Astrocyte (in vitro differentiated cells and primary cell): ENCODE results near the gene DNASE1L2. TPM values are rescaled to one million over a fixed set of nuclear protein-coding genes. Genes with fewer than 3 reads are reported as not detected.

Source experiments
- DNase-seq: peaks from one replicate; pipeline ENCODE4 v3.0.0-alpha.2; 2010; ENCODE audit warnings: low read depth
- FAIRE-seq: peaks from 2 replicates; lab custom pipeline; 2011; peaks lifted over from hg19 to GRCh38; lab: Jason Lieb, UNC
- H2AFZ ChIP-seq: 2 replicates; pipeline ENCODE4 v1.6.0; 2012; ENCODE audit warnings: low read depth, low read length, inconsistent platforms
- H3K27ac ChIP-seq: 2 replicates; pipeline ENCODE4 v1.5.1; 2011; ENCODE audit warnings: low read depth, low read length, inconsistent platforms
- H3K27me3 ChIP-seq: 2 replicates; pipeline ENCODE4 v1.6.0; 2011; ENCODE audit warnings: low read length, inconsistent platforms; ENCODE audit not compliant: insufficient read depth
- H3K36me3 ChIP-seq: 2 replicates; pipeline ENCODE4 v1.5.1; 2011; ENCODE audit warnings: low read length, inconsistent platforms; ENCODE audit not compliant: insufficient read depth
- H3K4me1 ChIP-seq: 2 replicates; pipeline ENCODE4 v1.5.1; 2011; ENCODE audit warnings: low read length, inconsistent platforms; ENCODE audit not compliant: insufficient read depth
- H3K4me2 ChIP-seq: 2 replicates; pipeline ENCODE4 v1.6.0; 2012; ENCODE audit warnings: low read length, inconsistent platforms
- H3K4me3 ChIP-seq: 2 replicates; pipeline ENCODE4 v1.5.1; 2011; ENCODE audit warnings: low read depth, mild to moderate bottlenecking, low read length, inconsistent platforms; ENCODE audit not compliant: insufficient read depth
- H3K79me2 ChIP-seq: 2 replicates; pipeline ENCODE4 v1.6.0; 2012; ENCODE audit warnings: mild to moderate bottlenecking, low read length, inconsistent platforms; ENCODE audit not compliant: insufficient read depth
- H3K9ac ChIP-seq: 2 replicates; pipeline ENCODE4 v1.6.0; 2012; ENCODE audit warnings: mild to moderate bottlenecking, low read length, inconsistent platforms
- H3K9me3 ChIP-seq: 2 replicates; pipeline ENCODE4 v1.5.1; 2012; ENCODE audit warnings: low read depth, mild to moderate bottlenecking, low read length, inconsistent platforms; ENCODE audit not compliant: insufficient read depth
- H4K20me1 ChIP-seq: 2 replicates; pipeline ENCODE4 v1.6.0; 2012; ENCODE audit warnings: low read length, inconsistent platforms; ENCODE audit not compliant: insufficient read depth
- H3K27ac Mint-ChIP-seq: one replicate; pipeline ENCODE4 v1.8.0; 2021; ENCODE audit warnings: mild to moderate bottlenecking, mixed read lengths; ENCODE audit not compliant: unreplicated experiment
- H3K27me3 Mint-ChIP-seq: one replicate; pipeline ENCODE4 v1.8.0; 2021; ENCODE audit warnings: low read depth, mixed read lengths; ENCODE audit not compliant: unreplicated experiment
- H3K36me3 Mint-ChIP-seq: one replicate; pipeline ENCODE4 v1.8.0; 2021; ENCODE audit warnings: low read depth, mixed read lengths; ENCODE audit not compliant: unreplicated experiment
- H3K4me1 Mint-ChIP-seq: one replicate; pipeline ENCODE4 v1.8.0; 2021; ENCODE audit warnings: low read depth, mixed read lengths; ENCODE audit not compliant: unreplicated experiment
- H3K4me3 Mint-ChIP-seq: one replicate; pipeline ENCODE4 v1.8.0; 2021; ENCODE audit warnings: mild to moderate bottlenecking, moderate library complexity, mixed read lengths; ENCODE audit not compliant: unreplicated experiment
- H3K9me3 Mint-ChIP-seq: one replicate; pipeline ENCODE4 v1.8.0; 2021; ENCODE audit warnings: mild to moderate bottlenecking, mixed read lengths; ENCODE audit not compliant: unreplicated experiment
- CTCF ChIP-seq: IDR thresholded peaks from 2 replicates; pipeline ENCODE4 v1.5.1; 2011; ENCODE audit warnings: low read depth, mild to moderate bottlenecking, inconsistent platforms, low read length, moderate library complexity; ENCODE audit not compliant: insufficient read depth
- EZH2 ChIP-seq: IDR thresholded peaks from 2 replicates; pipeline ENCODE4 v1.6.1; 2012; ENCODE audit warnings: mild to moderate bottlenecking, low read length, inconsistent platforms; ENCODE audit not compliant: insufficient read depth
- total RNA-seq: library from RNA; stranded (reverse); gene quantifications from 2 replicates; pipeline ENCODE4 v1.2.1, GENCODE V29; 2021

The DNASE1L2 gene
- total RNA-seq, 1 donor from 2014 or later: 1.3 TPM

- Histone ChIP-seq H3K9me3 (no peaks in the 10 kb centered on the region), H3K36me3 (no peaks in the 10 kb centered on the region), H3K4me1 (peaks cover 27% of the 10 kb centered on the region), H3K27me3 (no peaks in the 10 kb centered on the region), H4K20me1 (peaks cover 30% of the 10 kb centered on the region), H3K79me2 (peaks cover 47% of the 10 kb centered on the region), H3K4me3 (no peak overlapping the region), H2AFZ (no peak overlapping the region), H3K9ac (no peak overlapping the region), H3K4me2 (no peak overlapping the region), H3K27ac (no peak overlapping the region)
- FAIRE-seq: no peak
- Mint-ChIP-seq H3K27ac (no peak overlapping the region), H3K4me3 (no peak overlapping the region), H3K36me3 (peaks cover 4% of the 10 kb centered on the region), H3K27me3 (no peaks in the 10 kb centered on the region), H3K9me3 (no peaks in the 10 kb centered on the region), H3K4me1 (peaks cover 17% of the 10 kb centered on the region)
- TF ChIP-seq EZH2: no peak
- DNase-seq: no peak
Observed at GRCh38 chr16:2209258-2210008, 26.8 kb upstream of the DNASE1L2 start.

GRCh38 chr16:2210009-2210332, 26.3 kb upstream of the DNASE1L2 start:
- Histone ChIP-seq H3K4me3 (no peak overlapping the region), H3K4me1 (peaks cover 24% of the 10 kb centered on the region), H3K79me2 (peaks cover 48% of the 10 kb centered on the region), H3K36me3 (no peaks in the 10 kb centered on the region), H2AFZ (no peak overlapping the region), H3K27ac (no peak overlapping the region), H4K20me1 (peaks cover 30% of the 10 kb centered on the region), H3K27me3 (no peaks in the 10 kb centered on the region), H3K4me2 (no peak overlapping the region), H3K9me3 (no peaks in the 10 kb centered on the region), H3K9ac (no peak overlapping the region)
- Mint-ChIP-seq H3K9me3 (no peaks in the 10 kb centered on the region), H3K36me3 (peaks cover 4% of the 10 kb centered on the region), H3K4me3 (no peak overlapping the region), H3K4me1 (peaks cover 17% of the 10 kb centered on the region), H3K27me3 (no peaks in the 10 kb centered on the region), H3K27ac (no peak overlapping the region)
- TF ChIP-seq CTCF (no peak), EZH2 (no peak)
- no peak for FAIRE-seq
- no peak for DNase-seq

GRCh38 chr16:2210386-2211365, 25.6 kb upstream of the DNASE1L2 start, which contains the start of gene BRICD5:
BRICD5 (minus strand) TSS chr16:2210863; CDS start chr16:2210833, 30 bp downstream.
- Mint-ChIP-seq H3K4me1 (peaks cover 17% of the 10 kb centered on the region), H3K4me3 (no peak within 1 kb of the TSS)
- FAIRE-seq: no peak

More at GRCh38 chr16:2210386-2211365, 25.6 kb upstream of the DNASE1L2 start, which contains the start of gene BRICD5:
- no peak within 1 kb of the TSS for H3K9ac ChIP-seq
- no peak within 1 kb of the TSS for H3K27ac ChIP-seq
- peaks cover 46% of the 10 kb centered on the region for H3K79me2 ChIP-seq
- no peak for DNase-seq
- H3K36me3 ChIP-seq: no peaks in the 10 kb centered on the region
- no peak within 1 kb of the TSS for H3K4me2 ChIP-seq
- H4K20me1 ChIP-seq: peaks cover 30% of the 10 kb centered on the region
- H3K27me3 ChIP-seq: no peaks in the 10 kb centered on the region
- peaks cover 4% of the 10 kb centered on the region for H3K36me3 Mint-ChIP-seq
- peaks cover 26% of the 10 kb centered on the region for H3K4me1 ChIP-seq
- no peaks in the 10 kb centered on the region for H3K9me3 Mint-ChIP-seq
- no peaks in the 10 kb centered on the region for H3K27me3 Mint-ChIP-seq
- H3K9me3 ChIP-seq: no peaks in the 10 kb centered on the region
- TF ChIP-seq EZH2: no peak
- TF ChIP-seq CTCF: no peak
- no peak within 1 kb of the TSS for H3K4me3 ChIP-seq
- no peak within 1 kb of the TSS for H3K27ac Mint-ChIP-seq
- no peak within 1 kb of the TSS for H2AFZ ChIP-seq
